Left colon (tissue), 2 donors: ENCODE results near the gene ATP11B. TPM values are rescaled to one million over a fixed set of nuclear protein-coding genes. Genes with fewer than 3 reads are reported as not detected.
A peak's percentile ranks its signal among the peaks of the same experiment; 100 is the strongest.
"Not testable (repeated sequence)": the region's sequence is repeated elsewhere in the genome, so short reads cannot be mapped to it uniquely, and the experiment has no call there.

ENCODE experiments used
- ATAC-seq: fragments of 200-7000 bp; cut with Tn5 transposase; one replicate; pipeline ENCODE4 v1.9.1; 2020; ENCODE audit warnings: mild to moderate bottlenecking, moderate library complexity
- DNase-seq, 2 donors: peaks; one replicate each; pipeline ENCODE4 v3.0.0-alpha.2; 2020
- intact Hi-C, 2 donors: fragments of 100-400 bp; cut with DNase I in 1 of 2; cut with micrococcal nuclease in 1 of 2; formaldehyde crosslinking; loops; one replicate each; pipeline versions ENCODE4 v1.11.2 to v1.14.0; 2022; cut with DNase I, micrococcal nuclease
- total RNA-seq, 2 donors: library from RNA; stranded (reverse); fragmentation: NEBNext Ultra II Directional; extraction: Animal tissue kit (Norgen Biotek cat#: 25700); gene quantifications; one replicate each; pipeline ENCODE4 v1.2.1, GENCODE V29; 2021
- donor health status: DM: no; HTN: no; CAD: no.
- donor health status: DM: yes; HTN: yes; CAD: no.

ATP11B gene
- total RNA-seq, 2 donors from 2014 or later: 114 to 121 TPM

GRCh38 chr3:182818296-182818978, 25.1 kb downstream of the ATP11B start:
- DNase-seq: no peak
- intact Hi-C loops: no loop called here
- ATAC-seq: no peak

DNA sequence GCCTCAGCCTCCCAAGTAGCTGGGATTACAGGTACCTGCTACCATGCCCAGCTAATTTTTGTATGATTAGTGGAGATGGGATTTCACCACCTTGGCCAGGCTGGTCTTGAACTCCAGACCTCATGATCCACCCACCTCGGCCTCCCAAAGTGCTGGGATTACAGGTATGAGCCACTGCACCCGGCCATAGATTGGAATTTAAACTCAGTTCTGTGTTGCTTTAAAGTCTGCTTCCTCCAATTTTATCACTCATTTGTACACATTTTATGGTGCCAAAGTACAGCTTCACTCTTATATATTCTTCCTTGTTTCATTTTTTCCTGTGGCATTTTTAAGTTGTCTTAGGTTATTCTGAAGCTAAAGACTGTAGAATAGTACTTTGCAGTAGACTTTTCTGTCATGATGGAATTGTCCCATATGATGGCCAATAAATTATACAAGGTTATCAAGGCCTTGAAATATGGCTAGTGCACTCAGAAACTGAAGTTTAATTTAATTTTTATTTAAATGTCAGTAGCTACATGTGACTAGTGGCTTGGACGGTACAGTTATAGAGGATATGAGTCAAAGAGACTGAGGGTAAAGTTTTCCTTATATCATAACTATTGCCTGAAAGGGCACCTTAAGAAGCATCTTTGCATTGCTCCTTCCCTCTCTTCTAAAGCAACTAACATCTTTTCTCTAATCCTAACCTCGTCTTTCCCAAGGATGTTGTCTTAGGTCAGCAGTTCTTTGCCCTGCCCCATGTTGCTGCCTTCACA, 28.1 kb downstream of the ATP11B start:
- ATAC-seq (peak; percentile 94), DNase-seq (peak; percentile 28 to 43)
- intact Hi-C loops: no loop called here

- DNase-seq, intact Hi-C loops, ATAC-seq: not testable (repeated sequence)
Observed at GRCh38 chr3:182822260-182822659, 29.0 kb downstream of the ATP11B start.

DNA sequence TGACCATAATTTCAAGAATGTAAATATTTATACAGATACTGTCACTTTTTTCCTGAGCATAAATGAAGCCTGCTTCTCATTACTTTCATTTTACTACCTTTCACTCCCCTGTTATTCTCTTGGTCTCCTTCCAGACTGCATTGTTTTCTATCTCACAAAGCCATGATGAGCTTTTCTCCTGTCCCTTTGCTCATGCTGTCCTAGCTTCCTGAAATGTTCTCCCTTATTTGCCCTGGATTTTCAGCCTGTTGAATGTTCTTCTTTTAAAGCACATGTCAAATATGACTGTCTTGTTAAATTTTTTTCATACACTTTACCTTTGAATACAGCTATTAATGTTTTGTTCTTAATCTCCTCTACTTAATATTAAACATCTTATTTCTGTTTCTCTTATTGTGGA, 31.7 kb downstream of the ATP11B start:
- no peak for DNase-seq
- intact Hi-C loops: no loop called here
- no peak for ATAC-seq

DNA sequence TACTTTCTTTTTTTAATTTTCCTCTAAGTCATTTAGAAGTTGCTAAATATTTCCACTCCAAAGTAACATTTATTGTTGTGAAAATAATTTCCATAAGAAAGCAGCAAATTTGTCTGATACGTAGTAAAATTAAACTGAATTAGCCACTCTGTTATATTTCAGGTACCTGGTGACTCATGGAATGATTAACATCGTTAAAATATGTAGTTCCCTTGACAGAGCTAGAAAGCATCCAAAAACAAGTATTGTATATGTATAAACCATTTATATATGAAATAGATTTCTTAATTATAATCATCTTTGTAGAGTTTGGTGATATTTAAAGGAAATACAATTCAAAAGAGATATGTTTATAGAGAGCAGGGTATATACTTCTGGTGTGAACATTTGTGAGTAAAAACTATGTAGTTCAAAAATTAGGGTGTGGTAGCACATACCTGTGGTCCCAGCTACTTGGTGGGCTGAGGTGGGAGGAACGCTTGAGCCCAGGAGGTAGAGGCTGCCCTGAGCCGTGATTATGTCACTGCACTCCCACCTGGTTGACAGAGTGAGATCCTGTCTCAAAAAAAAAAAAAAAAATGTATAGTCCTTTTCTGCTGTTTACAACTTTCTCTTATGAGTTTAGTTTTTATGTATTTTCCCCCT, 36.6 kb downstream of the ATP11B start:
- ATAC-seq (no peak), DNase-seq (no peak)
- intact Hi-C loops: no loop called here

DNA sequence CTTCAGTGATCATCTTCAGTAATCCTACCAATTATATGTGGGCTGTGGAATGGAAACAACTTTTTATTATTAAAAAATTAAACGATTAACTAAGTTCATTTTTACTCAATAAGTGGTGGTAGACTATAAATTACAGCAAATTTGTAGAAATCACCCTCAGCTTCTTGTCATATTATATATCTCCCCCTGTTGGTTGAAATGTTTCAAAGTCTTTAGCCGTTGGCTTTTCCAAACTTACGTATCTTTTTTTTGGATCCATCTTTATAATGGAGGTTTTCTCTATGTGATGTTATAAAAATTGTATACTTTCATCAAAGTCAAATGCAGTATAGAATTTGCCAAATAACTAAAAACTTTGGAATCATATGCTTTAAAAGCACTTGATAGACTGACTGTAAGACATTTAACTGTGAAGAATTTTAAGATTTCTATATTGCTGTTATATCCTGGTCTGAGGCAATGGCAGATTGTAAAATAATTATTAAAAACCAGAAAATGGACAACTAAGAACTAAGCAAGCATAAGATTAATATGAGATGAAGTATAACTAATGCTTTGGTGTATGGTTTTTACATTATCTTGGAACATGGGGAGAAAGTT, 44.7 kb downstream of the ATP11B start:
- ATAC-seq (peak; percentile 54), DNase-seq (no peak)
- intact Hi-C loops: loop anchor here in 1 of 2 donors (5.0 kb wide), 1 partner anchor 121 kb away; no protein-coding TSS in a partner anchor

DNA sequence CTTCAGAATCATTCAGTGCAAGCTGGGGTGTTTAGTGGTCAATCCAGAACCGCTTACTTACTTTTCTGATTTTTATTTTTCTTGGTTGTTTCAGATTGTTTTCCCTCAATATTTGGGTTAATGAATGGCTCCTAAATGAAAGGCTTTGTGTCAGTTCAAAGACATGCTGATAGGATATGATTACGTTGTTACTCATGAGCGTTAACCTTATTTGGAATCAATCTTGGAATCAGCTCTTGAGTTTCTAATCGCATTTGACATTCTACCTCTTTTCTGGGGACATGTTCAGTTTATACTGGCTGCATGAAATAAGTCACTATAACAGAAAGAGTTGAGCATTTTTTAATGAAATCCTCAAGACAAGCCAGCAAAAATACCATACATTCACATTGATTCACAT, 50.2 kb downstream of the ATP11B start:
- no peak for ATAC-seq

GRCh38 chr3:182848906-182849305, 55.6 kb downstream of the ATP11B start:
- ATAC-seq: no peak
- intact Hi-C loops: no loop called here
- no peak for DNase-seq

More for the DNA sequence above, 50.2 kb downstream of the ATP11B start:
- intact Hi-C loops: no loop called here
- DNase-seq: no peak

DNA sequence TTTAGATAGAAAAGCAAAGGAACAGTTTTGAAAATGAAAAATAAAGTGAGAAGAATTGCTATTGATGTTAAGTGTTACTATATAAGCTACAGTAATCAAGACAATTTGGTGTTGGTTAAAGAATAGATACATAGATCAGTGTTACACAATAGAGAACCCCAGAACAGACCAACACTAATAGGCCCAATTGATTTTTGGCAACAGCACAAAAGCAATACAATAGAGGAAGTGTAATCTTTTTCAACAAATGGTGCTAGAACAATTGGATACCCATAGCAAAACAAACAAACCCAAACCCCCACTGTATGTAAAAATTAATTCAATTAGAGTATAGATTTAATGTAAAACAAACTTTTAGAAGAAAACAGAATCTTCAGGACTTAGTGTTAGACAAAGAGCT, 61.8 kb downstream of the ATP11B start:
- no peak for ATAC-seq
- intact Hi-C loops: no loop called here

GRCh38 chr3:182861348-182861747, 68.0 kb downstream of the ATP11B start:
- ATAC-seq (no peak), DNase-seq (no peak)
- intact Hi-C loops: no loop called here

More for the DNA sequence above, 61.8 kb downstream of the ATP11B start:
- DNase-seq: no peak

DNA sequence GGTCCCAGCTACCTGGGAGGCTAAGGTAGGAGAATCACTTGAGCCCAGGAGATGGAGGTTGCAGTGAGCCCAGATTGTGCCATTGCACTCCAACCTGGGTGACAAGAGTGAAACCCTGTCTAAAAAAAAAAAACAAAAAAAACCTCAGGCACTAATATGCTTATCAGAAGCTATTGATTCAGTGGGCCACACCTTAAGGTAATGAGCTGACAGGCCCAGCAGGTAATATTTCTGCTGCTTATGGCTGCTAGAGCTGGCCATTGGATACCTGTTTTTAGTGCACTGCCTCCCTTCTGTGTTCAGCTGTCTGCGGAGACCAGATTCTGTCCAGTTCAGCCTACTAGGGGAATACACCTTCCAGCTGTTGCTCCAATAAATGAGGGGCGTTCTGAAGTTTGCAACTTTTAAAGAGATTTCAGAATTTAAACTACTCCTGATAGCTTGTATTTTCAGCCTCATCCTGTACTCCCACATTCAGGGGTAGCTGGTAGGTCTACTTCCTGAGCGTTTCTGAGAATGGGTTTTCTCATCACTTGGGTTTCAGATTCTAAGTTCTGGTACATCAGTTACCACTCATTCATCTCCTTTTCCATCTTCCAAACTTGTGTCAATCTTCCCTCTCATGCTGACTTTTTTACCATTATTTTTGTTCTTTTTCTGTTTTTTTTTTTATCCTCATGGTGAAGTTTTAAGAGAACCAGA, 69.0 kb downstream of the ATP11B start:
- DNase-seq (no peak), ATAC-seq (peak; percentile 46)
- intact Hi-C loops: no loop called here

DNA sequence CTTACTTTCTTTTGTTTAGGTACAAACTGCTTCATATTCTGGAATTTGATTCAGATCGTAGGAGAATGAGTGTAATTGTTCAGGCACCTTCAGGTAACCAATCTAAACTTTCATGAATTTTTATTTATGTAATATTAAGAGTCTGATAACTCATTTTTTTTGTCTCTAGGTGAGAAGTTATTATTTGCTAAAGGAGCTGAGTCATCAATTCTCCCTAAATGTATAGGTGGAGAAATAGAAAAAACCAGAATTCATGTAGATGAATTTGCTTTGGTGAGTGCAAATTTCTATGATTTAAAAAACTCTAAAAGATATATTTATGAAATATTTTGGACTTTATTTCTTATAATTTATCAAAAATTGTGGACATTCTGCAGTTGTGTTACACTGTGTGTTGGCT, 75.8 kb downstream of the ATP11B start:
- DNase-seq: no peak
- intact Hi-C loops: no loop called here
- ATAC-seq: no peak

GRCh38 chr3:182870917-182871316, 77.6 kb downstream of the ATP11B start:
- DNase-seq, ATAC-seq, intact Hi-C loops: not testable (repeated sequence)

DNA sequence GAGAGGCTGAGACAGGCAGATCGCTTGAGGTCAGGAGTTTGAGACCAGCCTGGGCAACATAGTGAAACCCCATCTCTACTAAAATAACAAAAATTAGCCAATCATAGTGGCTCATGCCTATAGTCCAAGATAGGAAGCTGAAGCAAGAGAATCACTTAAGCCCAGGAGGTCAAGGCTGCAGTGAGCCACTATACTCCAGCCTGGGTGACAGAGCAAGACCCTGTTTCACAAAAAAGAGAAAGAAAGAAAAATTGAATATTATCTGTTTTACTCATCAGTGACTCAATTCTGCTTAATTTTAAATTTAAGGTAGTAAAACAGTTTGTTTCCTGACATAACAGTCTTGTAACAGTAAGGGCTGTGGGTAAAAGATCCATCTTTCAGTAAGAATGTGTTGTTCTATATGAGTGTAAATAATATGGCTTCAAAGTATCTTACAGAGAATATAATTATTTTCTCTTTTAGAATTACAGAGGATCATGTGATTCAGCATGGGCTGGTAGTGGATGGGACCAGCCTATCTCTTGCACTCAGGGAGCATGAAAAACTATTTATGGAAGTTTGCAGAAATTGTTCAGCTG, 85.8 kb downstream of the ATP11B start:
- DNase-seq (no peak), ATAC-seq (no peak)
- intact Hi-C loops: no loop called here

- intact Hi-C loops: no loop called here
- ATAC-seq: no peak
- DNase-seq: no peak
Observed at GRCh38 chr3:182886497-182886896, 93.2 kb downstream of the ATP11B start.

DNA sequence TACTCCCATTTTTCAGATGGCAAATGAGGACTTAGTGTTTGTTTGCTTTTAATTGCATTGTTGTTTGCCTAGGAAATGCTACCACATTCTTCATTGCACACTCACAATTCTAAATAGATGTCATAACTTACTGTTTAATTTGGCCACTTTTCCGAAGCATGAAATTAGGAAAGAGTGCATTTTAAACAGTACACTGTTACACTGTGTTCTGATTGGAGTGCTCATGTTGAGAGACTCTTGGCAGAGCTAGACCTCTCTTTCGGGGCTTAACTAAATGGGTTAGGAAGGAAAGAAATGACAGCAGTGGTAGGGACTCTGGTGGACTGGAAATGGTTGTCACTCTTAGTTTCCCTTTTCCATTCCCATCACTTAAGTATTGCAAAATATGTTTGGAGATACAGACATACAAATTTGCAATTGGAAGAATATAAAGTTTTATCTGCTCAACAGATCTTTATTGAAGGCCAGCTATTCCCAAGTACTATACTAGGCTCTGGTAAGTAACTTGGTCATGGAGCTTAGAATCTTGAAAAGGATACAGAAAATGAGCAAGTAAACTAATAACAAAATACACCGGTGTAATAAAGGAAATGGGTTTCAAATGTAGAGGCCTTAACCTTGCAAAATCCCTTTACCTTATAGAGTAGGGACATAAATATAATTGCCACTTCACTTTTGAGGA, 96.8 kb downstream of the ATP11B start:
- ATAC-seq (no peak), DNase-seq (no peak)
- intact Hi-C loops: no loop called here

DNA sequence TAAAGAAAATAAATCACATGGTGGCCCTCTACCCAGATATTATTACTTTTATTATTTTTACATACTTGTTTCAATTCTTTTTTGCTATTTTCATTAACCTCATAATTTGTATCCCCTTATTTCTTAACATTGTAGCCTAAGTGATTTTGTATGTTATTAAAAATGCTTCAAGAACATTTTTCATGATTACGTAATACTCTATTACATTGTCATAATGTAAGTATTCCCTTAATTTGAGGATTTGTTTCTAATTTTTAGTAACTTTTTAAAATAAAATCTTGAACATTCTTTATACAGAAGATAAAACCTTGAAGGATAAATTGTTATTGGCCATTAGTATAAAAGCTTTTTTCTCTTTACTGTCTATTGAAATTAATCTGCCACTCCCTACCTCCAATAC, 98.1 kb downstream of the ATP11B start:
- intact Hi-C loops: no loop called here
- ATAC-seq (no peak), DNase-seq (no peak)

DNA sequence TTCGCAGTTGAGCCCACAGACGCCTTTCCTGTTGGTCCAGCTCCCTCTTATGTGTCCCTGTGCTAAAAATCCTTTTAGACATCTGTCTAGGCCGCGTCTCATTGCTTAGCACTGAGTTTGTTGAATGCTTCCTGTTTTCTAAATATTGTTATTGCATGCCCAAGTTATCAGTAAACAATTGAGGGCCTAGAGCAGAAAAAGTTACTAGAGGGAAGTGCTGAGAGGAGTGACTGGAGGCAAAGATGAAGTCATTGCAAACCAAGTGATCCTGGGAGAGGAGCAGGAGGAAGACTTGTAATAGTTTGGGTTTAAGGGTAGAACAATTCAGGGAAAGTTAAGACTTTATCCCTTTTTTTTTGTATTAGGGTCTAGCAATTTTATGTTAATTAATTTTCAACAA, 98.9 kb downstream of the ATP11B start:
- no peak for ATAC-seq
- no peak for DNase-seq

More for the DNA sequence above, 98.9 kb downstream of the ATP11B start:
- intact Hi-C loops: no loop called here
